HG02981 (cell line): ENCODE measurements around the gene MAP3K5.
"Not testable (repeated sequence)": the region's sequence is repeated elsewhere in the genome, so short reads cannot be mapped to it uniquely, and the experiment has no call there.

ENCODE experiments used
- ATAC-seq: cut with Tn5 transposase; IDR thresholded peaks from one replicate; pipeline ENCODE4 v1.9.1; 2021; ENCODE audit warnings: mild to moderate bottlenecking, moderate library complexity; ENCODE audit not compliant: unreplicated experiment

MAP3K5 gene

GRCh38 chr6:136774228-136775041, 17.8 kb downstream of the MAP3K5 start:
- no peak for ATAC-seq

- no peak for ATAC-seq
These were observed 18.8 kb downstream of the MAP3K5 start for GRCh38 chr6:136773473-136773796.

GRCh38 chr6:136772685-136773472, 19.4 kb downstream of the MAP3K5 start:
- ATAC-seq = peak; percentile 73

- no peak for ATAC-seq
These were observed 21.0 kb downstream of the MAP3K5 start for GRCh38 chr6:136771306-136771705.

GRCh38 chr6:136769759-136770158, 22.5 kb downstream of the MAP3K5 start:
- no peak for ATAC-seq

- ATAC-seq = no peak
These were observed 23.2 kb downstream of the MAP3K5 start for GRCh38 chr6:136769124-136769523.

GRCh38 chr6:136767570-136768309, 24.5 kb downstream of the MAP3K5 start:
- no peak for ATAC-seq

- no peak for ATAC-seq
These were observed 25.2 kb downstream of the MAP3K5 start for GRCh38 chr6:136767103-136767502.

- no peak for ATAC-seq
These were observed 26.0 kb downstream of the MAP3K5 start for GRCh38 chr6:136766274-136766673.

- peak; percentile 41 for ATAC-seq
These were observed 27.7 kb downstream of the MAP3K5 start for GRCh38 chr6:136764517-136764993.

GRCh38 chr6:136763716-136764516, 28.4 kb downstream of the MAP3K5 start:
- ATAC-seq = no peak

GRCh38 chr6:136763255-136763654, 29.0 kb downstream of the MAP3K5 start:
- no peak for ATAC-seq

- no peak for ATAC-seq
These were observed 30.0 kb downstream of the MAP3K5 start for GRCh38 chr6:136762022-136762975.

GRCh38 chr6:136761227-136761922, 30.9 kb downstream of the MAP3K5 start:
- ATAC-seq = no peak

- not testable (repeated sequence) for ATAC-seq
These were observed 31.5 kb downstream of the MAP3K5 start for GRCh38 chr6:136760781-136761180.

GRCh38 chr6:136757150-136757549, 35.1 kb downstream of the MAP3K5 start:
- no peak for ATAC-seq

GRCh38 chr6:136754820-136755219, 37.5 kb downstream of the MAP3K5 start:
- ATAC-seq = no peak

GRCh38 chr6:136753624-136754023, 38.7 kb downstream of the MAP3K5 start:
- no peak for ATAC-seq

- no peak for ATAC-seq
These were observed 39.7 kb downstream of the MAP3K5 start for GRCh38 chr6:136752554-136752953.
